T-helper 1 cell treated with Interleukin-12 subunit alpha and Interleukin-12 subunit beta and Interleukin-4 antibody, amounts not matched to agents 30 μg/mL and 1 μg/mL, for 36 hours (primary cell): ENCODE results near the gene LDLRAD3.

ENCODE experiments used
- H3K27ac Mint-ChIP-seq: one replicate; pipeline ENCODE4 v1.8.0; 2021; ENCODE audit warnings: mild to moderate bottlenecking, mixed read lengths
- H3K27me3 Mint-ChIP-seq: one replicate; pipeline ENCODE4 v1.8.0; 2021; ENCODE audit warnings: low read depth, mixed read lengths
- H3K36me3 Mint-ChIP-seq: one replicate; pipeline ENCODE4 v1.8.0; 2021; ENCODE audit warnings: low read depth, mixed read lengths
- H3K4me1 Mint-ChIP-seq: one replicate; pipeline ENCODE4 v1.8.0; 2021; ENCODE audit warnings: low read depth, mixed read lengths
- H3K4me3 Mint-ChIP-seq: one replicate; pipeline ENCODE4 v1.8.0; 2021; ENCODE audit warnings: mild to moderate bottlenecking, moderate library complexity, mixed read lengths
- H3K9me3 Mint-ChIP-seq: one replicate; pipeline ENCODE4 v1.8.0; 2021; ENCODE audit warnings: mixed read lengths

Gene LDLRAD3

GRCh38 chr11:36235750-36236149 is 291.9 kb downstream of the LDLRAD3 start:
- Mint-ChIP-seq H3K27ac (no peak overlapping the region), H3K4me1 (no peaks in the 10 kb centered on the region), H3K4me3 (no peak overlapping the region)

GRCh38 chr11:36237391-36237790 is 293.5 kb downstream of the LDLRAD3 start:
- Mint-ChIP-seq H3K4me3 (no peak overlapping the region), H3K27ac (no peak overlapping the region), H3K9me3 (no peaks in the 10 kb centered on the region), H3K36me3 (no peaks in the 10 kb centered on the region), H3K4me1 (no peaks in the 10 kb centered on the region), H3K27me3 (peaks cover 10% of the 10 kb centered on the region)

More at GRCh38 chr11:36235750-36236149, 291.9 kb downstream of the LDLRAD3 start:
- H3K36me3 Mint-ChIP-seq: no peaks in the 10 kb centered on the region
- H3K9me3 Mint-ChIP-seq: no peaks in the 10 kb centered on the region
- peaks cover 10% of the 10 kb centered on the region for H3K27me3 Mint-ChIP-seq

GRCh38 chr11:36238036-36238631 is 294.3 kb downstream of the LDLRAD3 start:
- Mint-ChIP-seq H3K36me3 (no peaks in the 10 kb centered on the region), H3K27me3 (peaks cover 10% of the 10 kb centered on the region), H3K27ac (no peak overlapping the region), H3K4me3 (no peak overlapping the region), H3K4me1 (no peaks in the 10 kb centered on the region), H3K9me3 (no peaks in the 10 kb centered on the region)

GRCh38 chr11:36238881-36239280 is 295.0 kb downstream of the LDLRAD3 start:
- H3K27me3 Mint-ChIP-seq: peaks cover 10% of the 10 kb centered on the region
- no peaks in the 10 kb centered on the region for H3K4me1 Mint-ChIP-seq
- no peaks in the 10 kb centered on the region for H3K36me3 Mint-ChIP-seq
- no peak overlapping the region for H3K4me3 Mint-ChIP-seq
- no peak overlapping the region for H3K27ac Mint-ChIP-seq
- no peaks in the 10 kb centered on the region for H3K9me3 Mint-ChIP-seq

- peaks cover 10% of the 10 kb centered on the region for H3K27me3 Mint-ChIP-seq
- no peaks in the 10 kb centered on the region for H3K36me3 Mint-ChIP-seq
- H3K4me1 Mint-ChIP-seq: no peaks in the 10 kb centered on the region
- H3K4me3 Mint-ChIP-seq: no peak overlapping the region
- no peaks in the 10 kb centered on the region for H3K9me3 Mint-ChIP-seq
- no peak overlapping the region for H3K27ac Mint-ChIP-seq
These were observed 295.8 kb downstream of the LDLRAD3 start for GRCh38 chr11:36239636-36240035.

- H3K27ac Mint-ChIP-seq: no peak overlapping the region
- H3K9me3 Mint-ChIP-seq: no peaks in the 10 kb centered on the region
- H3K4me1 Mint-ChIP-seq: no peaks in the 10 kb centered on the region
- H3K27me3 Mint-ChIP-seq: peaks cover 10% of the 10 kb centered on the region
- no peak overlapping the region for H3K4me3 Mint-ChIP-seq
- no peaks in the 10 kb centered on the region for H3K36me3 Mint-ChIP-seq
These were observed 296.3 kb downstream of the LDLRAD3 start for GRCh38 chr11:36240173-36240572.

GRCh38 chr11:36240801-36241200 is 296.9 kb downstream of the LDLRAD3 start:
- Mint-ChIP-seq H3K4me1 (no peaks in the 10 kb centered on the region), H3K9me3 (no peaks in the 10 kb centered on the region), H3K27ac (no peak overlapping the region), H3K27me3 (peaks cover 10% of the 10 kb centered on the region), H3K36me3 (no peaks in the 10 kb centered on the region), H3K4me3 (no peak overlapping the region)

- Mint-ChIP-seq H3K36me3 (no peaks in the 10 kb centered on the region), H3K4me1 (no peaks in the 10 kb centered on the region), H3K27ac (no peak overlapping the region), H3K9me3 (no peaks in the 10 kb centered on the region), H3K27me3 (peaks cover 10% of the 10 kb centered on the region), H3K4me3 (no peak overlapping the region)
These were observed 297.6 kb downstream of the LDLRAD3 start for GRCh38 chr11:36241497-36241896.

- no peak overlapping the region for H3K27ac Mint-ChIP-seq
- H3K4me1 Mint-ChIP-seq: no peaks in the 10 kb centered on the region
- peaks cover 5% of the 10 kb centered on the region for H3K27me3 Mint-ChIP-seq
- no peak overlapping the region for H3K4me3 Mint-ChIP-seq
- H3K9me3 Mint-ChIP-seq: no peaks in the 10 kb centered on the region
- no peaks in the 10 kb centered on the region for H3K36me3 Mint-ChIP-seq
These were observed 299.8 kb downstream of the LDLRAD3 start for GRCh38 chr11:36243641-36244040.

- Mint-ChIP-seq H3K9me3 (no peaks in the 10 kb centered on the region), H3K27me3 (peaks cover 10% of the 10 kb centered on the region), H3K27ac (no peak overlapping the region), H3K4me3 (no peak overlapping the region), H3K4me1 (no peaks in the 10 kb centered on the region), H3K36me3 (no peaks in the 10 kb centered on the region)
These were observed 303.6 kb downstream of the LDLRAD3 start for GRCh38 chr11:36247493-36247892.

- Mint-ChIP-seq H3K27ac (no peak overlapping the region), H3K36me3 (no peaks in the 10 kb centered on the region), H3K4me3 (no peak overlapping the region), H3K27me3 (peaks cover 10% of the 10 kb centered on the region), H3K9me3 (no peaks in the 10 kb centered on the region), H3K4me1 (no peaks in the 10 kb centered on the region)
These were observed 304.6 kb downstream of the LDLRAD3 start for GRCh38 chr11:36248436-36248835.

GRCh38 chr11:36249246-36249645 is 305.4 kb downstream of the LDLRAD3 start:
- Mint-ChIP-seq H3K27ac (no peak overlapping the region), H3K4me3 (no peak overlapping the region), H3K27me3 (peaks cover 10% of the 10 kb centered on the region), H3K9me3 (no peaks in the 10 kb centered on the region), H3K36me3 (no peaks in the 10 kb centered on the region), H3K4me1 (no peaks in the 10 kb centered on the region)

- no peak overlapping the region for H3K27ac Mint-ChIP-seq
These were observed 308.0 kb downstream of the LDLRAD3 start for GRCh38 chr11:36251823-36252222.

GRCh38 chr11:36253238-36253637 is 309.4 kb downstream of the LDLRAD3 start:
- H3K36me3 Mint-ChIP-seq: no peaks in the 10 kb centered on the region
- no peaks in the 10 kb centered on the region for H3K4me1 Mint-ChIP-seq
- no peaks in the 10 kb centered on the region for H3K9me3 Mint-ChIP-seq
- H3K27me3 Mint-ChIP-seq: peaks cover 15% of the 10 kb centered on the region
- no peak overlapping the region for H3K27ac Mint-ChIP-seq
- no peak overlapping the region for H3K4me3 Mint-ChIP-seq

More at GRCh38 chr11:36251823-36252222, 308.0 kb downstream of the LDLRAD3 start:
- Mint-ChIP-seq H3K4me3 (no peak overlapping the region), H3K9me3 (no peaks in the 10 kb centered on the region), H3K36me3 (no peaks in the 10 kb centered on the region), H3K4me1 (no peaks in the 10 kb centered on the region), H3K27me3 (peaks cover 10% of the 10 kb centered on the region)

- Mint-ChIP-seq H3K4me1 (no peaks in the 10 kb centered on the region), H3K9me3 (no peaks in the 10 kb centered on the region), H3K36me3 (no peaks in the 10 kb centered on the region), H3K27ac (no peak overlapping the region), H3K4me3 (no peak overlapping the region), H3K27me3 (peaks cover 18% of the 10 kb centered on the region)
These were observed 310.9 kb downstream of the LDLRAD3 start for GRCh38 chr11:36254713-36255112.

- Mint-ChIP-seq H3K36me3 (no peaks in the 10 kb centered on the region), H3K27me3 (peaks cover 14% of the 10 kb centered on the region), H3K27ac (no peak overlapping the region), H3K4me3 (no peak overlapping the region), H3K9me3 (no peaks in the 10 kb centered on the region), H3K4me1 (no peaks in the 10 kb centered on the region)
These were observed 313.5 kb downstream of the LDLRAD3 start for GRCh38 chr11:36257351-36257750.
